Psoas muscle (tissue), 8 donors: Measurements from ENCODE around the gene GRAMD1A. TPM values are rescaled to one million over a fixed set of nuclear protein-coding genes. Genes with fewer than 3 reads are reported as not detected.
A peak's percentile ranks its signal among the peaks of the same experiment; 100 is the strongest.

Experiments
- ATAC-seq, 4 donors: fragments of 200-7000 bp; cut with Tn5 transposase; one replicate each; pipeline ENCODE4 v1.9.1; 2020; ENCODE audit warnings: moderate library complexity in 3 of 4, mild to moderate bottlenecking in 2 of 4
- DNase-seq, 2 donors: peaks; one replicate each; pipeline ENCODE4 v3.0.0-alpha.2; 2020
- H3K27ac ChIP-seq: fragments of 200-600 bp; one replicate; pipeline ENCODE4 v1.8.0; 2022
- H3K27me3 ChIP-seq, 3 donors: fragments of 200-600 bp in 1 of 3; one replicate each; pipeline versions ENCODE4 v1.6.1 to v1.8.0; 2013 to 2022; ENCODE audit warnings: low read length in 2 of 3, mild to moderate bottlenecking in 2 of 3, moderate library complexity in 1 of 3; ENCODE audit not compliant: insufficient read depth in 3 of 3
- H3K36me3 ChIP-seq, 2 donors: fragments of 200-600 bp in 1 of 2; one replicate each; pipeline versions ENCODE4 v1.6.1 to v1.8.0; 2013 to 2022; ENCODE audit warnings: low read depth in 1 of 2, mild to moderate bottlenecking in 1 of 2, moderate library complexity in 1 of 2; ENCODE audit not compliant: insufficient read depth in 1 of 2
- H3K4me1 ChIP-seq: fragments of 200-600 bp; one replicate; pipeline ENCODE4 v1.8.0; 2022
- H3K4me3 ChIP-seq: fragments of 200-600 bp; one replicate; pipeline ENCODE4 v1.8.0; 2022; ENCODE audit warnings: mild to moderate bottlenecking
- H3K9me3 ChIP-seq: fragments of 200-600 bp; one replicate; pipeline ENCODE4 v1.8.0; 2022
- WGBS, 3 donors: extraction: QIAGEN DNeasy Blood & Tissue Kit; methylation state at CpG; one replicate each; pipeline versions ENCODE4 v1.1.6 to v1.1.7; 2013; 5-methylcytosine and 5-hydroxymethylcytosine counted together
- intact Hi-C, 2 donors: fragments of 100-400 bp; cut with DNase I; formaldehyde crosslinking; loops; one replicate each; pipeline versions ENCODE4 v1.11.0 to v1.14.2; 2022
- polyA plus RNA-seq, 3 donors: library from polyadenylated mRNA; stranded (reverse); fragments of 200-250 nt; gene quantifications; one replicate each; pipeline ENCODE4 v1.2.3, GENCODE V29; 2013
- total RNA-seq, 4 donors: library from RNA; stranded (reverse); fragmentation: NEBNext Ultra II Directional in 2 of 4; extraction: Animal tissue kit (Norgen Biotek cat#: 25700) in 2 of 4; gene quantifications; one replicate each; pipeline versions ENCODE4 v1.2.1 to v1.2.4, GENCODE V29; 2021 to 2023
- TF ChIP-seq, protein P1 (sequence below): fragments of 200-600 bp; IDR thresholded peaks from one replicate; pipeline ENCODE4 v1.8.0; 2022; ENCODE audit warnings: antibody characterized with exemption
- donor health status: healthy with polysubstance abuse.
- donor health status: DM: no; HTN: no; CAD: no; lungs with moderate emphysema.
- donor health status: Bipolar disorder and iron deficiency.
- donor health status: healthy.
- donor health status: DM: yes; HTN: yes; CAD: no.
- donor health status: DM: no; HTN: no; CAD: no.
- donor health status: DM: no; HTN: no; CAD: no.
- donor health status: DM: yes; HTN: yes; CAD: no.

GRAMD1A gene
- total and polyA plus RNA-seq, 7 donors: 15.6 to 55.0 (median 36.3) TPM

DNA sequence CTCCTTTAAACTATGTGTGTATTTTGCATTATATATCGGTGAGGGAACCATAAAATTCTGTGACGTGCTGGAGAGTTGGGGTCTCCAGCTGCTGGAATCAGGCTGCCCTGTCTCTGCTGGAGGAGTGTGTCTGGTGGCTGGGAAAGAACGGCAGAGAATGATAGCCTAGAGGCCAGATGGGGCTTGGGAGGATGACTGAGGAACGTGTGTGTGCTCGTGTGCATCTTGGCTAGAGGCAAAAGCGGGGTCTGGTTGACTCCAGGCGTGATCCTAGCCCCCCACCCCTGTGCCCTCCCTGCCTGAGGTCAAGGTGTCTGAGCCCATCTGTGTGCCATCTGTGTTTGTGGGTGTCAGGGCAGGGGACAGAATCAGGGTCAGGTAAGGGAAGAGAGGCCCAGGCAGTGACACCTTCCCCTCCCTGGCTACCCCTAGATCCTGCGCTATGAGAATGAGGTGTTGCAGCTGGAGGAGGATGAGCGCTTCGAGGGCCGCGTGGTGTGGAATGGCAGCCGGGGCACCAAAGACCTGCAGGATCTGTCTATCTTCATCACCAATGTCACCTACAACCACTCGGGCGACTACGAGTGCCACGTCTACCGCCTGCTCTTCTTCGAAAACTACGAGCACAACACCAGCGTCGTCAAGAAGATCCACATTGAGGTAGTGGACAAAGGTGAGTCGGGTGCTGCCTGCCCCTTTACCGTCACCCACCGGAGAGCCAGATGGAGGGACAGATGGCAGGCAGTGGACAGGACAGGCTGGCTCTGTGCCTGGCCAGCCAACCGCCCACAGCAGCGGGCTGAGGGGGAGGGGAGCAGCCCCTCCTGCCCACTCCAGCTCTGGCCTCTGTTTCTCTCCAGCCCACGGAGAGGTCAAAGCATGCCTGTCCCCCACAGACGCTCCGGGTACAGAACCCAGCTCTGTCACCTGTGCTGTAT, 33.2 kb downstream of the GRAMD1A start:
- Histone ChIP-seq H3K27ac (peak overlapping the region; percentile 81), H3K4me1 (peaks cover 67% of the 10 kb centered on the region), H3K4me3 (peak overlapping the region; percentile 73), H3K36me3 (peaks cover 0 to 44% of the 10 kb centered on the region in 2 donors), H3K9me3 (no peaks in the 10 kb centered on the region), H3K27me3 (no peaks in the 10 kb centered on the region)
- ATAC-seq (no peak), DNase-seq (no peak)
- TF ChIP-seq, protein P1, sequence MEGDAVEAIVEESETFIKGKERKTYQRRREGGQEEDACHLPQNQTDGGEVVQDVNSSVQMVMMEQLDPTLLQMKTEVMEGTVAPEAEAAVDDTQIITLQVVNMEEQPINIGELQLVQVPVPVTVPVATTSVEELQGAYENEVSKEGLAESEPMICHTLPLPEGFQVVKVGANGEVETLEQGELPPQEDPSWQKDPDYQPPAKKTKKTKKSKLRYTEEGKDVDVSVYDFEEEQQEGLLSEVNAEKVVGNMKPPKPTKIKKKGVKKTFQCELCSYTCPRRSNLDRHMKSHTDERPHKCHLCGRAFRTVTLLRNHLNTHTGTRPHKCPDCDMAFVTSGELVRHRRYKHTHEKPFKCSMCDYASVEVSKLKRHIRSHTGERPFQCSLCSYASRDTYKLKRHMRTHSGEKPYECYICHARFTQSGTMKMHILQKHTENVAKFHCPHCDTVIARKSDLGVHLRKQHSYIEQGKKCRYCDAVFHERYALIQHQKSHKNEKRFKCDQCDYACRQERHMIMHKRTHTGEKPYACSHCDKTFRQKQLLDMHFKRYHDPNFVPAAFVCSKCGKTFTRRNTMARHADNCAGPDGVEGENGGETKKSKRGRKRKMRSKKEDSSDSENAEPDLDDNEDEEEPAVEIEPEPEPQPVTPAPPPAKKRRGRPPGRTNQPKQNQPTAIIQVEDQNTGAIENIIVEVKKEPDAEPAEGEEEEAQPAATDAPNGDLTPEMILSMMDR: no peak
- 49 to 67% (median 54%) methylated on average over 28 to 30 of the region's 30 CpGs for WGBS, 3 donors
- intact Hi-C loops: no loop called here

DNA sequence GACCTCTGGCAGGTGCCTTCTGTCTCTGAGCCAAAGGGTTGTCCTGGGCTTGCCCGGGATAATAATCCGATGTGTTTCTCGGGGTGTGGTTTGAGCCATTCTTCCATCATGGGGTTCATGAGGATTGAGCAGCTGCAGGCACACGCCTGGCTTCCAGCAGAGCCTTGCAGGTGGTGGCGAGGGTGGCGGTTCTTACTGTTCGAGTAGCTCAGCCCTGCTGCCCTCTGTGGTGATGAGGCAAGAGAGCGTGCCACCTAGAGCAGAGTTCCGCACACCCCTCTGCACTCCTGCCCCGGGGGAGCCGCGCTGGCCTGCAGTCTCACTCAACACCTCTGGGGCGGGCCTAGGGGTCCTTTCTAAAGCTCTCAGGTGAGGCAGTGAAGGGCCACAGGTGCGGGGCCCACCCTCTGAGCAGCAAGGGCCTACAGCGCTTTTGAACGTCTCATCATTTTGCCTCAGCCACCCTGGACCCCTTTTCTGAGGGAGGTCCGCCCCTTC, 33.9 kb downstream of the GRAMD1A start:
- ATAC-seq (no peak), DNase-seq (no peak)
- intact Hi-C loops: no loop called here
- H3K36me3 ChIP-seq: peaks cover 0 to 51% of the 10 kb centered on the region in 2 donors
- H3K27me3 ChIP-seq: no peaks in the 10 kb centered on the region
- no peaks in the 10 kb centered on the region for H3K9me3 ChIP-seq
- peaks cover 68% of the 10 kb centered on the region for H3K4me1 ChIP-seq
- H3K4me3 ChIP-seq: peak overlapping the region; percentile 73
- 69 to 83% (median 78%) methylated on average over 17 of the region's 17 CpGs for WGBS, 3 donors
- TF ChIP-seq, protein P1: no peak
- H3K27ac ChIP-seq: peak overlapping the region; percentile 81

DNA sequence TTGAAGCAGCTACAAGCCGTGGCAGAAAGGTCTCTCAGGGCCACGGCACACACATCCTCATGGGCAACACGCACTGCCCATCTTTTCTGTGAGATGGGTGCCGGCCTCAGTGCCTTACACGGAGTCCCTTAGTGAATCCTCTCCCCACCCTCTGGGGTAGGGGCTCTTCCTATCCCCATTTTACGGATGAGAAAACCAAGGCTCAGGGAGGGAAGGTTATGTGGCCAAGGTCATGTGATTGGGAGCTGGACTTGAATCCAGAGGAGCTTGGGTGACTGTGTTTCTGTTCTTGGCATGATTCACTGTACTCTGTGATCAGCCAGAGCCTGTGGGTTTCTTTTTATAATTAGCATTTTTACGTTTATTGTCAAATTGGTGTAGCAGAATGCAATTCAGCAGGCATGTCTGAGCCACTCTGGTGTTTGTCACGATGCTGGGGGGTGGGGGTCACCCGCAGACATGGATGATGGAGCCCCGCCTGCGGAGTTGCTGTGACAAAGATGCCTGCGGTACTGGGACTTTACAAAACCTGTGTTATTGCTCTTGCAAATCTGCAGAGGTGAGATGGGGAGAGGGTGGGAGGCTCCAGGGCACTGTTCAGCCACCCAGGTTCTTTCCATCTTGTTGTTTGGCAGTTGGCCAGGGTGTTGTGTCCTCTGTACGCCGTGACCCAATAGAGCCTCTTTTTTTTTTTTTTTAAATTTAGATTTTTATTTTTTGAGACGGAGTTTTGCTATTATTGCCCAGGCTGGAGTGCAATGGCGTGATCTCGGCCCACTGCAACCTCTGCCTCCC, 34.7 kb downstream of the GRAMD1A start:
- WGBS, 3 donors: 63 to 71% (median 65%) methylated on average over 17 of the region's 17 CpGs
- DNase-seq: no peak
- peaks cover 68% of the 10 kb centered on the region for H3K4me1 ChIP-seq
- ATAC-seq: no peak
- TF ChIP-seq, protein P1: no peak
- H3K4me3 ChIP-seq: peak overlapping the region; percentile 73
- no peaks in the 10 kb centered on the region for H3K27me3 ChIP-seq
- intact Hi-C loops: no loop called here
- H3K36me3 ChIP-seq: peaks cover 0 to 55% of the 10 kb centered on the region in 2 donors
- peak overlapping the region; percentile 81 for H3K27ac ChIP-seq
- no peaks in the 10 kb centered on the region for H3K9me3 ChIP-seq

DNA sequence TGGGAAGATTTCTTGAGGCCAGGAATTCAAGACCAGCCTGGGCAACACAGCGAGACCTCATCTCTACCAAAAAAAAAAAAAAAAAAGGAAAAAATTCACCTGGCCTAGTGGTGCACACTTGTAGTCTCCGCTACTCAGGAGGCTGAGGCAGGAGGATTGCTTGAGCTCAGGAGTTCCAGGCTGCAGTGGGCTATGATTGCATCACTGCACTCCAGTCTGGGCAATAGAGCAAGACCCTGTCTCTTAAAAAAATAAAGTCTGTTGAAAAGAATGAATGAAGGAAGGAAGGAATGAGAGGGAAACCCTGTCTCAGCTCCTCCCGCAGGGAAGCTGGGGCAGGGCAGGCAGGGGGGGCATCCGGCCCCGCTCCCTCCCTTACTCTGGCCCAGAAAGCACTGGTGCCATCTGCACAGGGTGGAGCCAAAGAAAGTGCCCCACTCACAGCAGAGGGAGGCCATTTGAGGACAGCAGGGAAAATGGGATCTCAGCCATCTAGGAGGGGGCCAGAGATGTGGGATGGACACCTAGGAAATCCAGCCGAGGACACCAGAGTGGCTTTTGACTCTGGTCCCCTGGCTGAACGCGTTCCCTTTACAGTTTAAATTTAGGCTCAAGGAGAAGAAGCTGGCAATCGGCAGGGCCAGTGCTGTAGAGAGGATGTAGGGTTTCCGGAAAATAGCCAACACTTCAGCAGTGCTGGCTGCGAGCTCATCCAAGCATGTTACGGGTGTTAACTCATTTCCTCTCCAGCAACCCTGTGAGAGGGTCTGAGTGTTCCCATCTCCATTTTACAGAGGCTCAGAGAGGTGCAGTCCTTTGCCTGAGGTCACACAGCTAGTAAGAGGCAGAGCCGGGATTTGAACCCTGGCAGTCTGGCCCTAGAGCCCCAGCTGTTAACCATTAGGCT, 37.8 kb downstream of the GRAMD1A start:
- no peaks in the 10 kb centered on the region for H3K27me3 ChIP-seq
- DNase-seq: peak; percentile 45 to 84
- TF ChIP-seq, protein P1: no peak
- H3K36me3 ChIP-seq: peaks cover 0 to 51% of the 10 kb centered on the region in 2 donors
- intact Hi-C loops: no loop called here
- 21 to 34% (median 23%) methylated on average over 13 of the region's 13 CpGs for WGBS, 3 donors
- ATAC-seq: peak; percentile 11 to 40 (median 24)
- peak overlapping the region; percentile 25 for H3K4me3 ChIP-seq
- peaks cover 89% of the 10 kb centered on the region for H3K4me1 ChIP-seq
- H3K27ac ChIP-seq: peak overlapping the region; percentile 94
- H3K9me3 ChIP-seq: no peaks in the 10 kb centered on the region
